Fibroblast of skin of left quadriceps (primary cell): ENCODE measurements around the gene IL18BP.

Source experiments
- DNase-seq, 2 experiments: peaks; one replicate each; pipeline ENCODE4 v3.0.0-alpha.2; 2013; ENCODE audit warnings: low read depth in 2 of 2

IL18BP gene

DNA sequence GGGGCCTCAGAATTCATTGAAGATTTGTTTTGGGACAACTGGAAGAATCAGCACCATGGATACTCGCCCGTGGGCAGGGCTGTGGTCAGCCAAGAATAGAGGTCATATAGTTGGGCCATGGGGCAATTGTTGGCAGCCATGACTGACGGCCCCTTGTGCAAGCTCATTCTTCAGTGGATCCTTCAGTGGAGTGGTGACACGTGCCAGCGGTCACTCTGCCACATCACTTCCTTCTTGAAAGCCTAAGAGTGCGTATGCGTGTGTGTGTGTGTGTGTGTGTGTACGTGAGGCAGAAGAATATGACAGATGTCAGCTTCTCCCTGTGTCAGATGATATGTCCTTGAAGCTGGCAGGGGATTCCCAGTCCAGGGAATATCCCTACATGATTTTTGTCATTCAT is 1.8 kb upstream of the IL18BP start:
- DNase-seq: no peak

GRCh38 chr11:71997594-71997993 is 1.1 kb upstream of the IL18BP start:
- DNase-seq: no peak

- DNase-seq: no peak
Observed at GRCh38 chr11:71998061-71998460, 648 bp upstream of the IL18BP start.

DNA sequence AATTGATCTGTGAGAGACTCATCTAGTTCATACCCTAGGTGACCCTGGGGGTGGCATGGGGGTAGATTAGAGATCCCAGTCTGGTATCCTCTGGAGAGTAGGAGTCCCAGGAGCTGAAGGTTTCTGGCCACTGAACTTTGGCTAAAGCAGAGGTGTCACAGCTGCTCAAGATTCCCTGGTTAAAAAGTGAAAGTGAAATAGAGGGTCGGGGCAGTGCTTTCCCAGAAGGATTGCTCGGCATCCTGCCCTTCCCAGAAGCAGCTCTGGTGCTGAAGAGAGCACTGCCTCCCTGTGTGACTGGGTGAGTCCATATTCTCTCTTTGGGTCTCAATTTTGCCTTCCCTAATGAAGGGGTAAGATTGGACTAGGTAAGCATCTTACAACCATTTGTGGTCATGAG is 653 bp downstream of the IL18BP start:
- no peak for DNase-seq

GRCh38 chr11:71999798-72000197 is 1.1 kb downstream of the IL18BP start:
- no peak for DNase-seq

- no peak for DNase-seq
Observed at GRCh38 chr11:72000202-72000867, 1.6 kb downstream of the IL18BP start.

DNA sequence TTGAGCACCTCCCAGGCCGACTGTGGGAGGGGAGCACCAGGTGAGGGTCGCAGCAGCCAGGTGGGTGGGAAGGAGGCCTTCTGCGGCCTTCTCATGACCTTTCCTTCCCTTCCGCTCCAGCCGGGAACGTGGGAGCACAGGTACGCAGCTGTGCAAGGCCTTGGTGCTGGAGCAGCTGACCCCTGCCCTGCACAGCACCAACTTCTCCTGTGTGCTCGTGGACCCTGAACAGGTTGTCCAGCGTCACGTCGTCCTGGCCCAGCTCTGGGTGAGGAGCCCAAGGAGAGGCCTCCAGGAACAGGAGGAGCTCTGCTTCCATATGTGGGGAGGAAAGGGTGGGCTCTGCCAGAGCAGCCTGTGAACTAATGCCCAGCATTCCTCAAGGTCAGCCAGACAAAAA is 2.6 kb downstream of the IL18BP start:
- DNase-seq: no peak

DNA sequence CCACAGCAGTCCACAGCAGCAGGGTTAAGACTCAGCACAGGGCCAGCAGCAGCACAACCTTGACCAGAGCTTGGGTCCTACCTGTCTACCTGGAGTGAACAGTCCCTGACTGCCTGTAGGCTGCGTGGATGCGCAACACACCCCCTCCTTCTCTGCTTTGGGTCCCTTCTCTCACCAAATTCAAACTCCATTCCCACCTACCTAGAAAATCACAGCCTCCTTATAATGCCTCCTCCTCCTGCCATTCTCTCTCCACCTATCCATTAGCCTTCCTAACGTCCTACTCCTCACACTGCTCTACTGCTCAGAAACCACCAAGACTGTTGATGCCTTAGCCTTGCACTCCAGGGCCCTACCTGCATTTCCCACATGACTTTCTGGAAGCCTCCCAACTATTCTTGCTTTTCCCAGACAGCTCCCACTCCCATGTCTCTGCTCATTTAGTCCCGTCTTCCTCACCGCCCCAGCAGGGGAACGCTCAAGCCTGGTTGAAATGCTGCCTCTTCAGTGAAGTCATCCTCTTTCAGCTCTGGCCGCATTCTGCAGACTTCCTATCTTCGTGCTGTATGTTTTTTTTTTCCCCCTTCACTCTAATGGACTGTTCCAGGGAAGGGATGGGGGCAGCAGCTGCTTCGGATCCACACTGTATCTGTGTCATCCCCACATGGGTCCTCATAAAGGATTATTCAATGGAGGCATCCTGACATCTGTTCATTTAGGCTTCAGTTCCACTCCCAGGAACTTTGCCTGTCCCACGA is 3.3 kb downstream of the IL18BP start:
- no peak for DNase-seq

DNA sequence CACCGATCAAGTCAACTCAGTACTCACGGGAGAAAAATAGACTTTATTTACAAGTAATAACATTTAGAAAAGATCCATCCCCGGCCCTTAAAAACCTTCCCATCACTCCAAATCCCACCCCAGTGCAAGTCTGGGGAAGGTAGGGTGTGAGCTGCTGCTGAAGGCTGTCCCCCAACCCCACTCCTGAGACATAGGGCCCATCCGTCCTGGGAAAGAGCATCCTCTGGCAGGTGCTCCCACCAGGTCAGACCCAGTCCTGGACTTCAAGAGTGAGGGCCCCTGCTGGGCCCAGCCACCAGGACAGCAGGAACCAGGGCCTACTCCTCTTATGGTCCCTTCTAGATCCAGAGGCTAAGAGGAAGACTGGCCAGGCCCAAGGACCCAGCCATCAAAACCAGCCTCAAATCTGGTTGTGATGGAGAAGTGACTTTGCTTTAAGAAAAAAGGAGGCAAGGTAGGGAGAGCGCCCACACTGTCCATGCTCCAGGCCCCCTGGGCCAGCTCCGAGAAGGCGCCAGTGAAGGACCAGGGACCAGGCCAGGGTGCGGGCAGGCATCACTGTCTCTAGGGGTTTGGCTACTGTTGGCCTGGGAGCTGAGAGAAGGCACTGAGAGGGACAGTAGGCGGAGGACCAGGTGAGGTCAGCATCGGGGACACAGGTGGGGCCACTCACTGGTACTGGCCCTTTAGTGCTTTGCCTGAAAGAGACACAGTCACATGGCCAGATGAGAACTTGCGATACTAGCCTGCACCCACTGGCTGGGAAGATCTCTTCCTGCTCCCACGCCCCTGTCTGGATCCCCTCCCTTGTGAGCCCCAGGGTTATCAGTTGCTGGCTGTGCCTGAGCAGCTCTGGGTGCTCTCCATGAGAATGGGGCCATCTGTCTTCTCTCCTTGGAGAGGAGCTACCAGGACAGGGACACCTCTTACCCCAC is 4.4 kb downstream of the IL18BP start:
- no peak for DNase-seq

DNA sequence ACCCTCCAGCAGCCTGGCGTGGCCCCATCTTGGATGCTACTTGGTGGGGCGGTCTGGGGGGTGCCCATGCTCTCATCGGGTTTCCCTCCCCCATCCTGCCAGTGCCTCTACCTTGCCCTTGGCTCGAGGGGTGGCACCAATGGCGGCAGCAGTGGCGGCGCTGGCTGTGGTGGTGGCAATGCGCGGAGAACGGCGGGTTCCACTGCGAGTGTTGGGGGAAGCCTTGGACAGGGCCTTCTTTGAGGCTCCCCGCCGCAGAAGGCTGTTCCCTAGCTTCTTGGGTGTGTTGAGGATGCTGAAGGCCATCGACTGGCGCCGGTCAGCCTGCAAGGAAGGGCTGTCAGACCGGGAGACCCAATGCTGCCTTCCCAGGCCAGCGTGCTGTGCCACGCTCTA is 5.1 kb downstream of the IL18BP start:
- no peak for DNase-seq

DNA sequence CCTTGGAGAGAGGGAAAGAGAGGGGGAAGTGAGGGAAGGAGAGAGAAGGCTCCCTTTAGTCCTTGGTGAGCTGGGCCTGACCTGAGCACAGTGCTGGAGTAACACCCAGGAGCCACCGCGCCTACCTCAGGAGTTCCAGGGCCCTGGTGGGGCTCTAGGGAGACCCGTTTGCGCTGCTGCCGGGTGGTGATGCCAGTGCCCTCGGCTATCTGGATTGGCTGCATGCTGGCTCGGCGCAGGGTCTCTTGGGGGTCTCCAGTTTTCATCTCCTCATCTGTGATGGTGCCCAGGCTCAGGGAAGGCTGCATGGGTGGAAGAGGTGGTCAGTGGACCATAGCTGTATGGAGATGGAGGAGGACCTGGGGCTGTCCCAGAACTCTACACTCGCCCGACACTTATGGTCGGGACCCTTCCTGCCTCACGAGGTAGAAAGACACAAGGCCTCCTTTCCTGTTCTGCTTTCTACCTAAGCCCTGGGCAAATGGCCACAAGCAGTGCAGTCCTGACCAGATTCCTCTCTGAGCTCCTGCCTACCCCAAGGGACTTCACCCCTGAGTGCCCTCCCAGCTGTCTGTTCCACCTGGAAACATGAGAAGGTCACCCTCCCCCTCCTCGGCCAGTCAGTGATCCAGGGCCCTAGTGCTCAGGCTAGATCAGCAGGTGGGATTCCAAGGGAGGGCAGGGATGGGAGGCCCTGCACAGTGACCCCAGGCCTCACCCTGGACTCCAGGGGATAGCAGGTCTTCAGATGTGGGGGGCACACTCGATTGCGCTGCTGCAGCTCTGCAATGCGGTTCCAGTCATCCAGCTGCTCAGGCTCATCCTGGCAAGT is 6.0 kb downstream of the IL18BP start:
- DNase-seq: no peak

DNA sequence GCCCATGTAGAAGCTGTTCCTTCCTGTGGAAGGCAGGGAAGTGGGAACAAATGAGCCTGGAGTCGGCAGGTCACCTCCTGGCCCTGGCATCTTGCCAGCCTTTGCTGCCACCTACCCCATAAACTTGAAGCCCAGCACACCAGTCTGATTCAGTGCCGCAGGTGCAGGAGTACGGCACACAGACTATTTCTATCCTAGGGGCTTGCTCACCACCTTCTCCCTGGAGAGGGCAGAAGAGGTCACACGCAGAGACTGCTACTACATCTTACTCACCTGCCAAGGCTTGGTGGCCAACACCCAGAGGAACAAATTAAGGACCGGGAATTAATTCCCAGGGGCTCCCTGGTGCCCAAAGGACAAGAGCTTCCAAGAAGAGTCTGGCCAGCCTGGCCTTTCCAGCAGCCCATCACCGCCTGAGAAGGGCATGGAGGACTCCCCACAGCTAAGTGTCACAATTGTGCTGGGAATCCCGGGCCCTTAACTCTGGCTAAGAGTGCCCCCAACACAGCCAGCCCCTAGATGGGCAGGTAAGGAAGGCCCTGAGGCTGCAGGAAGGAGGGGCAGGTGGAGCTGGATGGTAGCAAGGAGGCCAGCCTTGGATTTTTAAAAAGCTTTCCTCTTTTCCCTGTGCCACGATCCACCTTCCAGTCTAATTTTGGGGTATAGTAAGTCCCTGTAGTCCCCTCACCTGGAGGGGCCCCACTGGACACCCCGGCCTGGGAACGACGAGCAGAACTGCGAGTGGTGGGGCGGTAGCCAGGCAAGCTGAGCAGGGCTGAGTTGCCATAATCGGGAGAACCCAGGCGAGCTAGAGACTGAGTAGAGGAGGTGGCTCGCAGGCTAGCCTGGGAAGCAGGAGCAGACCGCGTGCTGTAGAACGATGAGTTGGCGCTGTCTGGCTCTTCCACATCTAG is 6.9 kb downstream of the IL18BP start:
- no peak for DNase-seq

- no peak for DNase-seq
Observed at GRCh38 chr11:72006309-72007088, 7.8 kb downstream of the IL18BP start.

GRCh38 chr11:72007089-72007476 is 8.4 kb downstream of the IL18BP start:
- no peak for DNase-seq

GRCh38 chr11:72007587-72007986 is 8.9 kb downstream of the IL18BP start:
- DNase-seq: no peak

DNA sequence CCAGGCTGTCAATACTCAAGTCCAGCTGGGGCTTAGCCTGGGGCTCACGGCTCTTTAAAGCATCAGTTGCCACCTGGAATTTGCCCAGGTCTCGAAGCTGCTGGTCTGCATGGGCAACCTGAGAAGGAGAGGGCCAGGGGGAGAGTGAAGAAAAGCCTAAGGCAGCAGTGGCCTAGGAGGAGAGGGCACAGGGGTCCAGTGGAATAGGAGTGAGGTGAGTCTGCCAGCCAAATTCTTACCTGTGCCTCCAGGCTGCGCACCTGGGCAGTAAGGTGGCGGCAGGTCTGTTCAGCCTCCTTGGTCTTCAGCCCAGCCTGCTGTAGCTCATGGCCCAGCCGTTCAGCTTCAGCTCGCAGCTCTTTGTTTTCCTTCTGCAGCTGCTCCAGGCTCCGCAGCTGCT is 10.0 kb downstream of the IL18BP start:
- DNase-seq: no peak

- no peak for DNase-seq
Observed at GRCh38 chr11:72009156-72009555, 10.4 kb downstream of the IL18BP start.

- DNase-seq: no peak
Observed at GRCh38 chr11:72010529-72011233, 12.0 kb downstream of the IL18BP start.

- DNase-seq: no peak
Observed at GRCh38 chr11:72012091-72012630, 13.5 kb downstream of the IL18BP start.
